ENCODE measurements around the gene GLDN.

- no peak for TF ChIP-seq CTCF (IDR thresholded peaks at IDR 0.05)
- no peak for TF ChIP-seq POLR2A (IDR thresholded peaks at IDR 0.05)
These were observed 7.8 kb downstream of the GLDN start for GRCh38 chr15:51349156-51349844.
